Activated naive CD4-positive, alpha-beta T cell treated with anti-CD3 and anti-CD28 coated beads, Interleukin-2, amount 50 U/mL, for 16 hours (primary cell): ENCODE results near the gene TLE4.

Source experiments
- DNase-seq: peaks from one replicate; pipeline ENCODE4 v3.0.0-alpha.2; 2020

Gene TLE4

DNA sequence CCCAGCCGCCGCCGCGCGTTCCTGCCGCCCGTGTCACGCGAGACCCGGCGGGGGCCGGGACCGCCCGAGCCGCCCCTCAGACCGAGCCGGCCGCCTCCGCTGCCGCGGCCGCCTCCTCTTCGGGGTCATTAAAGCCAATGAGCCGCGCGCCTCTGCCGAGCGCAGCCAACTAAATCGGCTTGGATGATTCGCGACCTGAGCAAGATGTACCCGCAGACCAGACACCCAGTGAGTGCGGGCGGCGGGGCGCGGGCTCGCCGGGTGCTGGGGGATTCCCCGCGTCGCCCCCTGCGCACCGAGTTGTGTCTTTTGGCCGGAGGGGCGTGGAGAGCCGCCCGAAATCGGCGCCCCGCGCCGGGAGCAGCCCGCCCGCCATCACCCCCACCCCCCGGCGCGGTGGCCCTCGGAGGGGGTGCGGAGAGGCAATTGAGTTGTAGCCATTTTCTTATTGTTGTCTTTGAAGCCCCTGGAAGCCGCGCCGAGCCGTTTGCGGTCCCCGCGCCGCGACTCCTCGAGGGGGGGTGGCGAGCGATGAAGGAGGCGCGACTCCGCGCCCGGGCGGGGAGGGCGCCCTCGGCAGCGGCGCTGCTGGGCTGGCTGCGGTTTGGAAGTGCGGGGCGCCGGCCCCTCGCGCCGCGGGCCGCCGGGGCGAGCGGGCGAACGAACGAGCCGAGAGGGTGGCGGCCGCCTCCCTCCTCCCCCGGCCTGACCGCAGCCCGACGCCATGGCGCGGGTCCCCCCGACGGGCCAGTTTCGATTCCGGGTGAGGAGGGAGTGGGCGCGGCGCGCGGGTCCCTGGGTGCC, 1.0 kb downstream of the TLE4 start:
- DNase-seq = peak; percentile 60

DNA sequence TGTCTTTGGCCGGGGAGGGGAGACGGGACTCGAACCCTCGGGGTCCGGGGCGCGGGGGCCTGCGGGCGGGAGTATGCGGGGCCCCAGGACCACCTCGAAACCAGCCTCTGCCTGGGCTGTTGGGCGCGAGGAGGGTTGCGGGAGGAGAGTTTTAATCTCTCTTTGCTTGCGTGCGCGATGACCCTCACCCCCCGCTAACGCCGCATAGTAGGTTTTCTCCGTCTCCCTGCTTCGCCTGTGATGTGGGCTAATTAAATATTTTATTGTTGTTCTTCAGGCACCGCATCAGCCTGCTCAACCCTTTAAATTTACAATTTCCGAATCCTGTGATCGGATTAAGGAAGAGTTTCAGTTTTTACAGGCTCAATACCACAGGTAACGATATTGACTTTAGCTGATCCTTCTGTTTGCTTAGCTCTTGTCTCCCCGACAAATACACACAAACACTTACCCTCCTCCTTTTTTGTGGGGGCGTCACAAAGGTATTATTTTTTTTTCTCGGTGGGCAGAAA, 1.7 kb downstream of the TLE4 start:
- no peak for DNase-seq

DNA sequence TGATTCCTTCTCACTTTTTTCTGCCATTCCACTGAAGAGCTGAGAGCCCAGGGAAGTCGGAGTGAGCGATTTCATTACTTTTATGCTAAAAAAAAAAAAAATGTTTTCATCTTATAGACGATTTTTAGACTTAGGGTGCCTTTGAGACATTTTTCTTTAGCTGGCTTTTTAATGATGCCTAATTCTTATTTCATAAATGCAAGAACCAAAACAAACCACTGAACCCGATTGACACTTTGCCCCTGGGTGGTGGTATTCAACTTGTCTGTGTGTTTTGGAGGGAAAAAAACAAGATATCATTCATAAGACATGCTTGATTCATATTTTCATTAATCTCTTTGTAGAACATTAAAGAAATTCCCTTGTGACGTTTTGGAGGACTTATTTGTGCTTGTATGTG, 2.4 kb downstream of the TLE4 start:
- DNase-seq = no peak

DNA sequence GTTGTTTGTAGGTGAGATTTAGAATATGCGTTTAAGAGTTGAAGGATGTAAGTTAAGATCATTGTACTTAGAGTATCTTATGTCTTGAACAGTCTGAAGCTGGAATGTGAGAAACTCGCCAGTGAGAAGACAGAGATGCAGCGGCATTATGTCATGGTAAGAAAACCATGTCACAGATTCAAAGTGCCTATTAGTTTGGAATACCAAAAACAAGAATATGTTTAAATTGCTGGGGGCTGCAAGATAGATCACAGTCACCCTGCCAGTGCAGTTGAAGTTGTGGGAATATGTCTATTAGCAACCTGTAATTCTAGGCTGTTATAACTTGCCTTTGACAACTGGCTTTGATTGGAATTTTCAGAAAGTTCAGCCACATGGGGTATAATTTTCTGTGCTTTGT, 3.0 kb downstream of the TLE4 start:
- DNase-seq = no peak

DNA sequence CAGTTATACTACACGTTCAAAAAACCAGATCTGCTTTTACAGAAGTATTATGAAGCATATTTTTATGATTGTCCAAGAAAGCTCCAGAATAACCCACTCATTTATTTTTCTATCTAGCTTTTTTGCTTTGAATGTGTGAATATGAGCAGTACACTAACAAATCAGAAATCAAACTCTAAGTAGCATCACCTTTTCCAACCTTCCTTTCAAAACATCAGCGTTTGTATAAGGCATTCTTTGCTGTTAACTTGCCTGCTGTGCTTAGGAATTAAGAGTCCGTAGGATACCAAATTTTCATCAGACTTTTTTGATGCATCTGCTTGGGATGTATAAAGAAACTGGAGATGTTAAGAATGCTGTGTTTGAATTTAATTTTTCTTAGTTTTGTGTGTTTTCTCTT, 3.8 kb downstream of the TLE4 start:
- DNase-seq = no peak

DNA sequence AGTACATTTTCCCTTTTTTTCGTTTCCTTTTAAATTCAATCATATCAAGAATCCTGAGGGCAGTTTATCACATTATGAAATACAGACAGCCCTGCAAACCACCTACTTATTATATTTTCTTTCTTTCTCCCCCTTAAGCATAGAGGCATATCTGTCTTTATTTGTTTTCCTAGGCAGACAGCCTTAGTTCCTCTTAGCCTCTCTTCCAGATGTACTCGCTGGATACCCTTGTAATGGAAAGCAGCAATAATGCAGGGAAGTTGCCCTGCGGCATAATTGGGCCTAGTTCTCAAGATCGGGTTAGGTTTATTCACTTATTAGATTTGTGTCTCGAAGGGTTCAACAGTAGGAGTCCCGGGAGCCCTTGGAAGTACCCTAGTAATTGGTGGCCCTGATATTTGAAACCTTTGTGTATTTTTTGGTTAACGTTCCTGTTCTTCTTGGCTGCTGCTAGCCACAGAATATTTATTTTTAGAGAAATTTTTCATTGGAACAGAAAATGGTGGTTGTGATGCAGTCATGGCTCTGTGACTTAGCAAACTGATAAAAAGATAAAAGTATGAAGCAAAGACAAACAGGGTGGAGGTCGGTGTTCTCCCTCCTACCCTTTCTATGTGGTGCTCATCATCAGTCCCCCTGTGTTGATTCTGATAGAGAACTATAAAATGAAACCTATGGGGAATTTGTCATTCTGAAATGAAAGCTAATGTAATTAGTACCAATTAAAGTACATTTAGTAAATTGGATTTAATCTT, 6.4 kb downstream of the TLE4 start:
- no peak for DNase-seq

DNA sequence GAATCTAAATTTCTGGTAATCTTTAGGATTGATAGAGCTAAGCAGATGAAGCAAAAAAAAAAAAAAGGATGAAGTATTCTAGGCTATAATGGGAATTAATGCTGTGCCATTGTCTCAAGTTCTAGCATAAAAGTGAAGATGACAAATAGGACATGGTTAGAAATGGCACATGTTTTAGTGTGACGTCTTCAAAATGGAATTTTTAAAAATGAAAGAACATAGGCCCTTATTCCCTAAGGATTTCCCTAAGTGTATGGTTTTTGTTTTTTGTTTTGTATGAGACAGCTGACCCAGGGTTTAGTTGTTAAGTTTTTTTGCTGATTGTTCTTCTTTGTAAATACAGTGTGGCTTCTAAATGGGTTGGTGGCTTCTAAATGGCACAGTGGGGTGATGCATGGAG, 7.1 kb downstream of the TLE4 start:
- DNase-seq = no peak

DNA sequence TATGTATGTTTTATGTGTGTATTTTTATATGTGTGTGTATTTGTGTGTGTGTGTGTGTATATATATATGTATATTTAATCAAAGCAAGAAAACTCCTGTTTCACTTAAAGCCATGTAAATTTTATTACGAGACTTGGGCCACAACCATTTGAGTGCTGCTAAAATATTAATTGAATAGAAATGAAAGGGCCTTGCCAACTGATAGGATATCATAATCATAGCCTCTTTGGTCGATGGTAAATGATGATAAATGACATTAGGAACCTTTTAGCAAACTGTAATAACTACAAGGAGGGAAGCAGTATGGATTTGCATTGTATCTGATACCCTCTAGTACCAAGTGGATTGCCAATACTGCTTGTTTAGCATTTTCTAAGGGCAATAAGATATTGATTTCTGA, 7.9 kb downstream of the TLE4 start:
- no peak for DNase-seq

DNA sequence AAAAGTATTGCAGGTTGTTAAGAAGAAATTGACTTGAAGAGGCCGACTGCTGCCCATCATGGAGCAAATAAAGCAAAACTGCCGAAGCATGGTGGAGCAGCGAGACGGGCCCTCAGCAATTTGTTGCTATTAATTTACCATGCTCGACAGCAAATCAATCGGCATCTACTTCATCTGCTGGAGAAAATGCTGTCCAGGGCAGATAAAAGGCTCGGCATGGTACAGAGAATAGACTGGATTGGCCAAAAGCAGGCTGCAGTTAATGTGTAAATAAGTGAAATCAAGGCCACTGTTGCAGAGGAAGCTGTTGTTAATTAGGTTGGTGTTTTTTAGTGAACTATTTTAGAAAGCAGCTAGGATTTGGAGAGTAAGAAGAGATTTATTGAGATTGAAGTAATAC, 8.3 kb downstream of the TLE4 start:
- no peak for DNase-seq

DNA sequence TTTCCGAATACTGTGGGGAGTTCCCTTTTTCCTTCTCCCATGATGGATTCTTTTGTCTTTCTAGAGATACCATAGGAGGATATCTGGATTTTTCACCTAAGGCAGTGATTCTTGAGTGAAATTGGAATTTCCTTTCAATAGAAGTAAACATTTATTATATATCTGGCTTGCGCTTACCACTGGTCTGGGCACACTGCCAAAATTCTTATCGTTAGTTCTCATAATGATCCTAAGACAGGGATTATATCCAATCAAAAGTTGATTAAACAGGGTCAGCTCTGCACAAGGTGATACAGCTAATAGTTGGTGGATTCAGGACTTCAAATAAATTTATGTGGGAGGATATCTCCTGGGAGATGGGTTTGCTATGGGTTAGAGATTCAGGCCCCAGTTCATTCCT, 9.6 kb downstream of the TLE4 start:
- DNase-seq = no peak

DNA sequence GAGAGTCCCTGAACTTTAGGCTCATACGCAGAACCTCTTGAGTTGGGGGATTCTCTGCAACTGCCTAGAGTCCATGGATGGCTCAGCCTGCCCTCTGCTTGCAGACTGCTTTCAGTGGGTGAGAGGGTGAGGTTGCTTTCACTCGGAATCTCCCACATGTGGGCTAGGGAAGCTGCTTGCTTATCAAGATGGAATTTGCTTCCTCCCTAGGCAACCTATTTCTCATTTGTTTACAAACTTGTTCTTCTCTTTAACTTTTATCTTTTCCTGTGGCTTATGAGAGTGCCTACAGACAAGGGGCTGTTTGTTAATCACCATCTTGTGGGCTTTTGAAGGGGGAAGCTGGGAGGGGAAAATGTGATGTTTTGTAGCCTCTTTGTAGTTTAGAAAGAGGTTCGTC, 10.0 kb downstream of the TLE4 start:
- no peak for DNase-seq

DNA sequence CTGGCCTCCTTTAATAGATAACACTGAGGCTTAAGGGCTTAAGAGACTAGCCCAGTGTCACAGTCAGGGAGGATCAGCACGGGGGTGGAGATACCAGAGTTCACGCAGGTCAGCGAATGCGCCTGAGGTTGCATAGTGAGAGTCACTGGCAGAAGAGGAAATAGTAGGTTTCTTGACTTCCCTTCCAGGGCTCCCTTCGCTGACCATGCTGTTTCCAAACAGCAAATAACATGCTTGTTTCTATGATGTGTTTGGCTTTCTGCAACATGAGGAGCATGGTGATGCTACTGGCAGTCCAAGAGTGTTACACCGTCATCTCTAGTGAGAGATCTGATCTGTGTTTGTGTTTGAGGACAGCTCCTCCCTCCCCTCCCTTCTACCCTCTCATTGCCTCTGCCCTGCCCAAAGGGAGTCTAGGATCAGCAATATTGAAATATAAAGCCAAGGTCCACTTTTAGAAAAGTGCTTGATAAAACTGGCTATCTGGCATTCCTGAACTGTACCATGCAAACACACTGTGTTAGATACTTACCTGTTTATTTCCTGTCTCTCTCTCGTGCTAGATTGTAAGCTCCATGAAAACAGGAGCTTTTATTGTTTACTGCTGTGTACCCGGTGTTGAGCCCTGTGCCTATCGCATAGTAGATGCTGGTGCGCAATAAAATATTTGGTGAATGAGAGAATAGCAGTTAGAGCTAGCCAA, 12.3 kb downstream of the TLE4 start:
- DNase-seq = no peak

DNA sequence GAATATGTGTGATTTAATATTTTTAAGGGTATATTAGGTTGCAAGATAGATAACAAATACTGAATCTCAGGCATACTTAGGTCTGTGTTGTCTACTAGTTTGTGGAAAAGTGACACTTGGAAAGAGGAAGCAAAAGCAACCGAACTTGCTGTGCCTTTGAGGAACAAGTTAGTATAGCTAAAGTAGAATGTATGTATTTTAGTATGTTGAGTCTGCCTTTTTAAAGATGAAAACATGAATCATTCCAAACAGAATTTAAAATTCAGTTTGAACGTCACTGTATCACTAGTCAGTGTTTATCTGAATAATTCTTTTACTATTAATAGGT, 12.9 kb downstream of the TLE4 start:
- DNase-seq = no peak

DNA sequence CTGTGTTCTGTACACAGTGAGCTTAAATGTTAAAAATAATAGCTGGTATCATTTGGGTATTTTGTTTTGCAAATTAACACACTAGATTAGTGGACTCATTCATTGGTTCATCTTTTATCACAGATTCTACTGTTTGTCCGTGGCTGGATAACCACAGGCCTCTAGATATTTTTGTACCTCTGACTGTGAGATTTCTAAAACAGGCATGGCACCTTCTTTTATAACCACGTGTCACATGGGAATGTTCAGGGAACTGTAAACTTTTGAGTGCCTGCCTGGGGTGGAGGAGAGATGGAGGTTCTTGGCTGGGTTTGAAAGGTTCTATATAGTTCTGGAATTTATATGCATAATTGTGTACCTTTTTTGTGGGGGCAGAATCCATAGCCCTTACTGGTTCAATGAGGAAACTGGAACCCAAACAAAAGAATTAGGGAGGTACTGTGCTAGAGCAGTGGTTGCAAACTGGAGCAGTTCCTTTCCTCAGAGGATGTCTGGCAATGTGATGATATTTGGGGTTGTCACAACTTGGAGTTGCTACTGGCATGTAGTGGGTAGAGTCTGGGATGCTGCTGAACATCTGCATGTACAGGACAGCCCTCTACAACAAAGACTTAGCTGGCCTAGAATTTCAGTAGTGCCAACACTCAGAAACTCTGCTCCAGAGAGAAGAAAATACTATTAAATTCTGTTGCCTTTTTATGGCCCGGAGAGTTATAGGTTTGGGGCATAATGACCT, 16.9 kb downstream of the TLE4 start:
- DNase-seq = no peak

DNA sequence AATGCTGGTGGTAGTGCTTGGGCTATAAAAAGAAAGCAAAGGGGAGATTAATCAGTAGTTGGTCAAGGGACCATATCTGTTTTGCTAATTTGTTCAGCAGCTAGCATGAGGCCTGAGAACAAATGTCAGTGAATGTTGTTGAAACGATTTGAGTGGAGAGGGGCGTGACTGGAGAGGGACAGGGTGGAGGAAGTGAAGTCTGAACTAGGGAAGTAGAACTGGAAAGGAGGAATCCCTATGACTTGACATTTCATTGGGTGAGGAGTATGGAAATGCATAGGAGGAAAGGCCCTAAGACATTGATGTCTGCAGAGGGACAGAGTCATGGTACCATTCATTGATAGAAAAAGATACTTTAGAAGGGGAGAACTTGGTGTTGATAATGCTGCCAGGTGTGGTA, 19.7 kb downstream of the TLE4 start:
- DNase-seq = no peak

DNA sequence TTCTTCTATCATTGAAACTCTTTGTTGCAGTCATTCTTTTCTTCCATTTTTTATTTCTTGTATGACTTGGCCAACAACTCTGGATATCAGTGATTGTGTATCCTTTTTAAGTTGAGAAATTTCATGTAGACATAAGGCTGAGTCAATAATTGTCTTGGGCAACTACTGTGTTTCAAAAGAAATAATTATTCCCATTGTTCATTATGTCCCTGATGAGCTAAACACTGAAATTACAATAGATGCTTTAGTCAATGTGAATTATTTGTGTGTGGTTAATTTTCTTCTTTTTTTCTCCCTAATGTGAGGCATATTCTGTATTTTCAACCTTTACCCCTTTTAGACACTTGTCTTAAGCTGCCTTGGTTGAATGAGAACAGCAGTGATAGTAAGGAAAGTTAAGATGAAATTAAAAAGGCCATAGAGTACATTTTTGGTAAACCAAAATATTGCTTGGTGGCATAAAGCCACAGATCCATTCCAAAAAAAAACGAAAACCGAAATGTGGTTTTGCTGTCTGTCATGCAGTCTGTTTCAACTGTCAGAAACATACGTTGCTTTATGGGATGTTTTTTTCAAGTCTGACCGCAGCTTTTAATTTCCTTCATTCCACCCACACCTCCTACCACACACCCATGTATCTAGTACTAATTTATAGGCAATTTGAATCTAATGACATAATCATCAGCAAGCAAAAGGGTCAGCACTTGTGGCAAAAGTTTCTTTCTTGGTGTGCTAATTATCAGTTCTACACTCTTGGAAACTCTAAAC, 21.1 kb downstream of the TLE4 start:
- DNase-seq = no peak

DNA sequence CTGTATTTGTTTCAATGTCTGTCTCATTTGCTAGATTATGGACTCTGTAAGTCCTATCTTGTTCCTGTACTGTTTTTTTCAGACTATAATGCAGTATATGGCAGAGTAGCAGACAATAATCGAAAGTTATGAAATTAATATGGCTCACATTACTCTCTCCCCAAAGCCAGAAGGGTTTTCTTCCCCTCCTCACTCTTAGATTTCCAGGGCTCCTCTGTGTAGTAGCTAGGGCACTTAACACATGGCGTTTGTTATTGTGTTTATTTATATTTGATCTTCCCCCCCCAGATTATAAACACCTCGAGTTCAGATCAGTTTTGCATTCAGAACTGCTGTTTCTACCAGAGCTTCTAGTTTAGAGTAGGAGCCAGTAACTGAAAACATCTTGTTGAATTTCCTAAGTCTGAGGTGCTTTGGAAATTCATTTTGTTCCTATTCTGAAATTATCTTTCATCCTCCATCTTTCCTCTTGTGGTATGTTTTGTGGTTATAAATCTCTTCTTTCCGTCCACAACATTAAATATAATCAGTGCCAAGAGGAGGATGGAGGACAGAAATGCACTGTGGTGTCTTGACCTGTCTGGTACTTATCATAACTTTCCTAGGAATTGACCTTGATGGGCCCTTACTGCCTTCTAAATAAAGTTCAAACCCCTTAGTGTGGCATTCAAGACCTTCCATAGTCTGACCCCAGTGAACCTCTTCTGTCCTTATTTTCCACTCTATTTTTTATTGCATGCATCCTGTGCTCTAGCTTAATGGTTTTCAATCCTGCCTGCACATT, 27.0 kb downstream of the TLE4 start:
- DNase-seq = no peak

DNA sequence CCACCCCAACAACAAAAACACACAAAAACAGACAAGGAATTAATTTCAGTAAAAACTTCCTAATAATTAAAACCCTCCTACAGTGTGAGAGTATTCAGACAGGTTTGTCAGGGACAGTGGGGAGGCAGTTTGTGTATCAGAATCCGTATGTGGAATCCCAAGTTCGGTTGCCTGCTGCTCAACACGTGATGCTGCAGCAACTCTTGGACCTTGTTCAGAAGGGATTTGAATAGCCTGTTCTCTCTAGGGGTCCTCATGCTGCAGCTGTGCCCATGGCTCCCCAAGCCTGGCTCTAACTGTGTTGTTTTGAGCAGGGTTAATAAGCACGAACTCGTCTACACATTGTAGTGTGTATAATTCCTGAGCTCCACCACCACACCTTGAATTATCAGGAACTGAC, 28.7 kb downstream of the TLE4 start:
- no peak for DNase-seq

DNA sequence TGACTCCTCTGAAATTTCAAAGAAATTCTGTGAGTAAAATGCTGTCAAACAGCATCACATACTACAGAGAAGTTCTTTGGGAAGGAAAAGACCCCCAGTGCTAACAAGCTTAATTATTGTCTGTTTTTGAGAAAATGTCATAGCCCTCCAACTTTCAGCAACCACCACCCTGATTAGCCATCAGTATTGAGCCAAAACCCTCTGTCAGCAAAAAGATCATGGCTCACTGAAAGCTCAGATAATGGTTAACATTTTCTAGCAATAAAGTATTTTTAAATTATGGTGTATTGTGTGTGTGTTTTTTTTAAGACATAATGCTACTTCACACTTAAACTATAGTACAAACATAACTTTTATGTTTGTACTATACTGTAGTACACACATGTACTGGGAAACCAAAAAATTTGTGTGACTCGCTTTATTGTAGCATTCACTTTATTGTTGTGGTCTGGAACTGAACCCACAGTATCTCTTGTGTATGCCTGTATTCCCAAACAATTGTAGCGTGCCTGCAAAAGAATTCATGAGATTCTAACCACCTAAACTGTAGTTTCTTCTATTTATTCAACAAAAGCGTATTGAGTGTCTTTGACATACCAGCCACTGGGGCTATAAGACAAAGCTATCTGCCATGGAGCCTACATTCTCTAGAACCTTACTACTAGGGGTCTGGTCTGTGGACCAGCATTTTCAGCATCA, 31.6 kb downstream of the TLE4 start:
- no peak for DNase-seq

DNA sequence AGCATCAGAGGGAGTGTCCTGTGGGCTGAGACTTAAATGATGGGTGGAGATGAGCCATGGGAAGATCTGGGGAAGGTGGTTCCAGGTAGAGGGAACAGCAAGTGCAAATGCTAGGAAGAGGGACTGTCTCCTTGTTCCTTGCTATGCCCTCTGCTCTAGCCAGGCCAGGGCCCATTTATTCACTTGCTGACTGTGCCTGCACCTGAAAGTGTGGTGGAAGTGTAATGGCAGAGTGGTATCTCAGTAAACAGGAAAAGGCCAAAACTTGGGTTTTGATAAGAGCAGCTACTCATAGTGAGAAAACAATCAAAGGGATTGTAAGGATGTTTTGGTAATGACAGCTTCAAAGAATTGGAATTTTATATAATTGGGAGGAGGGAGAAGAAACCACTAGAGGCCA, 32.4 kb downstream of the TLE4 start:
- DNase-seq = no peak
